AML-193 (cell line): Measurements from ENCODE around the gene TF.
"Not testable (repeated sequence)": the region's sequence is repeated elsewhere in the genome, so short reads cannot be mapped to it uniquely, and the experiment has no call there.

Experiments used
- DNase-seq, 2 experiments: peaks; one replicate each; lab custom pipeline; 2025; lab: John Stamatoyannopoulos, UW

The TF gene

GRCh38 chr3:133745981-133746711, at the start of gene TF:
Gene TF (plus strand): TSS chr3:133746393. CDS start chr3:133746441, 48 bp downstream.
- no peak for DNase-seq

DNA sequence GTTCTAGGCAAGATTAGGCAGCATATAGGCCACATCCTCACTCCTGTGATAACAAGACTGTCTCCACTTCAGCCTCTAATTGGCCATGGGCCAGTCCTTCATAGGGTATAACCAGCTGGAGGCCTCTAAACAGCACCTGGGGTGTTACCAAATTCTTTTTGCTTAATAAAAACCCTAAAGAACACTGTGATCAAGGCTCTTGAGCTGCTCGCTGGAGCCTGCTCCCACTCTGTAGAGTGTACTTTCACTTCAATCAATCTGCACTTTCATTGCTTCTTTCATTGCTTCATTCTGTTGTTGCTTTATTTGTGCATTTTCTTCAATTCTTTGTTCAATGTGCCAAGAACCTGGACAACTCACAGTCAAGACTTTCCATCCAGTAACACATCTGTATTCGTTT, 48.2 kb upstream of the TF start:
- no peak for DNase-seq

DNA sequence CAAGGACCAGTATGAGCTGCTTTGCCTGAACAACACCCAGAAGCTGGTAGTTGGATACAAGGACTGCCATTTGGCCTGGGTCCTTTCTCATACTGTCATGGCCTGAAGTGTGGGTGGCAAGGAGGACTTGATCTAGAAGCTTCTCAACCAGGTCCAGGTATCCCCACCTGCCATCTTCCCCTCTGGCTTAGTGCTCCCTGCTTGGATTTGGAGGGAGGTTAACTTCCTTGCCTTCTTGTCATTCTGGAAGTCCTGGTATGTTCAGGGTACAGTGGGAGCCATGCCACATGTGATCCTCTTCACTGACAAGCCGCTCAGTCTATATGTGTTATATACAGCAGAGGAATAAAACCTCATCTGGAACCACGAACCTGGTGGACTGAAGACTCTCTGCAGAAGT, 46.7 kb upstream of the TF start:
- DNase-seq, result no peak

GRCh38 chr3:133699903-133700302, 46.3 kb upstream of the TF start:
- no peak for DNase-seq

DNA sequence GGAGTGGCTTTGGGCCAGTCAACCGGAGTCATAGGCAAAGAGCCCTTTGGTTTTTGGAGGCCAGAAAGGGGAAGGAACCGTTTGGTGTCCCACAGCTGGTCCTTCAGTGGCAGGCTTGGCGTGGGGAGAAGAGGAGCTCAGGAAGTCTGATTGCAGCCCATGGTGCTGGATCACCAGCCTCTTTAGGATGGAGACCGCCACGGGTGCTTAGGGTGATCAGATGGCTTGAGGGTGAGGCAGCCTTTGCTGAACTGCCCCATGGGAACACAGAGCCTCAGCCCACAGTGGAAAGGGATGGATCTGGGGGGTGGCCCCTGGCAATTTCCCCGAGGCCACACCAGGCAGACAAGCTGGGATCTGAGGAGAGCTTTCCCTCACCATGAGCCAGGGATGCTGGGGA, 45.8 kb upstream of the TF start:
- no peak for DNase-seq

DNA sequence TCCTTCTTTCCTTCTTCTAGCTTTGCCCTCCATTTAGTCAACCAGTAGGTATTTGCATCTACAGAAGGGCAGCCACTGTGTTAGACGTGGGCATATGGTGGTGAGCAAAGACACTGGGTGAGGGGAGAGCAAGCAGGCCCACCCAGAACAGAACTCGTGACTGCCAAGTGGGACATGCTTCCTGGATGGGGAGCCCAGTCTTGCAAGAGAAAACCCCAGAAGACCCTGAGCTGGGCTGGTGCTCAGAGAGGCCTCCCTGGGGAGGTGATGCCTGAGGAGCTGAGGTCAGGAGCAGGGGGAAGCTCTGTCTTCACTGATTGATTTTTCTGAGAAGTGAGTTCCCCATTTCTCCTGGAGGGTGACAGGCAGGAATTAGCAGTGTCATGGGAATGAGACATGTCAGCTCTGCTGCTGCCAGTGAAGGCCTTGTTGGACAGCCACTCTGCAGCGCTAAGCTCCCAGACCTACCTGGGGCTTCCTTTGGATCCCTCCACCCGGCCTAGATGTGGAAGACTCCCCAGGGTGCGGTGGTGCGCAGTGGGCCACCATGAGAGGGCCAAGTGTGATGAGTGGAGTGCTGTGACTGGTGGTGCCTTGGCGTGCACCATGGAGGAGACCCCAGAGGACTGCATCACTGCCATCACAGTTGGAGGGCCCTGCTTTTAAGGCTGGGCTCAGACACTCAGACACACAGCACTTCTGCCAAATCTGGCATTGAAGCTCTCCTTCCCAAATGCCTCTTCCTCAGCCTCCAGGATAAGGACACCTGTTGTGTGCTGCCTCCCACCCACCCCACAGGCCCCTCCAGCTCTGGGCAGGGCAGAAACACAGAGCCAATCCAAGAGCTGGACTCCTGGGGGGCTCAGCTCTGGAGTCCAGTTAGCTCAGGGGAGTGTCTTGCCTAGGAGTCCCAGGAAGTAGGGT, 44.5 kb upstream of the TF start:
- DNase-seq, result no peak

GRCh38 chr3:133703915-133704314, 42.3 kb upstream of the TF start:
- no peak for DNase-seq

- no peak for DNase-seq
These were observed 40.2 kb upstream of the TF start for GRCh38 chr3:133706033-133706432.

- no peak for DNase-seq
These were observed 36.9 kb upstream of the TF start for GRCh38 chr3:133709139-133709750.

GRCh38 chr3:133711013-133711412, 35.2 kb upstream of the TF start:
- no peak for DNase-seq

DNA sequence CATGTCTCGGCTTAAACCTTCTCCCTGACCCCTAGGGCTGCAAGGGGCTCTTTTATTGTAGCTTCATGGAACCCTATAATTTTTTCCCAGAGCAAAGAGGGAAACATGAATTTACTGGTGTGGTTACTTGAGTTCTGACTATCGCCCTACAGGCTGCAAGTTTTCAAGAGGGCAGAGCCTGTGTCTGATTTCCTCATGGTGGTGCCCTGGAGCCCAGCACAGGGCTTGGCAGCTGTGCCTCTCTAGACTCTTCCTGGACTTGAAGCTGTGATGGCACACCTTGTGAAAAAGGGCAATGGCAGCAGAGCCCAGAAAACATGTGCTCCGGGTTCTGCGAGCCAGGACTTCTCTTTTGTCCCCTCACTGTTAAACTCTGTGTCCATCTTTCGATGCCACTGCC, 34.2 kb upstream of the TF start:
- no peak for DNase-seq

DNA sequence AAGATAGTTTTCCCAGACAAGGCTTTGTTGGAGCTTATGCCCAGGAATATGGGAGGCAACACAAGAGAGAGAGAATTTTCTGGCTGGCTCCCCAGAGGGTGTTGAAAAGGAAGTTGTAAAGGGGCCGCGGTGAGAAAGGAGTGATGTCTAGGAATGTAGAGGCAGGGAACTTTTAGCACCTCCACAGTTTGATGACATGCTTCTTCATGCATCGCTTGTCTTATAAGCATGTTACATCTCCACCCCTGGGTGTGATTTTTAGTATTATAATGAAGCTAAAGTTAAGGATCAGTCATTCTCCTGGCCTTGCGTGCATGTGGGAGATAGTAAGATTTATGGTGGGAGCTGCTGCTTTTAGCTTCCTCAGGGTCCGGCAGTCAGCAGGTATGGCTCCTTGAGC, 32.8 kb upstream of the TF start:
- no peak for DNase-seq

GRCh38 chr3:133717424-133717823, 28.8 kb upstream of the TF start:
- no peak for DNase-seq

- DNase-seq, result no peak
These were observed 23.3 kb upstream of the TF start for GRCh38 chr3:133722935-133723334.

GRCh38 chr3:133730993-133731392, 15.2 kb upstream of the TF start:
- DNase-seq, result no peak

DNA sequence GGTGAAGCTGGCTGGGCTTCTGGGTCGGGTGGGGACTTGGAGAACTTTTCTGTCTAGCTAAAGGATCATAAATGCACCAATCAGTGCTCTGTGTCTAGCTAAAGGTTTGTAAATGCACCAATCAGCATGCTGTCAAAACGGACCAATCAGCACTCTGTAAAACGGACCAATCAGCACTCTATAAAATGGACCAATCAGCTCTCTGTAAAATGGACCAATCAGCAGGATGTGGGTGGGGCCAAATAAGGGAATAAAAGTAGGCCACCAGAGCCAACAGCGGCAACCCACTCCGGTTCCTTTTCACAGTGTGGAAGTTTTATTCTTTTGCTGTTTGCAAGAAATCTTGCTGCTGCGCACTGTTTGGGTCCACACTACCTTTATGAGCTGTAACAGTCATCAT, 14.0 kb upstream of the TF start:
- DNase-seq, result not testable (repeated sequence)

DNA sequence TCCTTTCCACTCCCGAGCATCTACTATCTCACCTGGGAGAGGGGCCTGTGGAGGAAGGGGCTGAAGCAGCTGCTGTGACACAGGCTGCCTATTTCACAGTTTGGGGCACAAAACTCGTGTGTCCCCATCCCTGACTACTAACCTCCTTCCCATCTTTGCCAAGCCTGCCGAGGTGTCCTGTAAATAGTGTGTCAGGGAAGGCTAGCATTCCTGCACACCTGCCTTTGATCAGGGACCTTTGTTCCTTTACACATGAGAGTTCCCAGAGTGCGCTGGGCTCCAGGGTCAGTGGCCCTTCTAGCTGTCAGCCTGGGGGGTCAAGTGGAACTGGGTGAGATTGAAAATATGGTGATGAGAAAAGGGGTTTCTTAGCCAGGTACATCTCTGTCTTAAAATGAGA, 13.0 kb upstream of the TF start:
- no peak for DNase-seq

DNA sequence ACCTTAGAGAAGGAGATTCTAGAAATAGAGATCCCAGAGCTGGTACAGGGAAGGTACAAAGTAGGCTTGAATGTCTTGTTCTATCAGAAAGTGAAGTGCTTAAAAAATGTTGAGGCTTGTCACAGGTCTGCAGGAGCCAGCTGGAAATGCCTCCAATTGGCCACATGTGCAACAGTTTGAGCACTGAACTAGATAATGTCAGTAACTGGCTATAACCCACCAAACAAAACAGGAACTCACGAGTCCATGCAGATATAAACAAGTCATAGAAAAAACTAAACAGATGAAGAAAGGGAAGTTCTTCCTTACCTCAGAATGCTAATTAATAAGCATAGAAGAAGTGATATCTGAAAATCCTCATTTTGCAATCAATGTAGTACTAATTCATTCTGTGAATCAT, 11.9 kb upstream of the TF start:
- no peak for DNase-seq

- no peak for DNase-seq
These were observed 3.7 kb upstream of the TF start for GRCh38 chr3:133742351-133743091.

DNA sequence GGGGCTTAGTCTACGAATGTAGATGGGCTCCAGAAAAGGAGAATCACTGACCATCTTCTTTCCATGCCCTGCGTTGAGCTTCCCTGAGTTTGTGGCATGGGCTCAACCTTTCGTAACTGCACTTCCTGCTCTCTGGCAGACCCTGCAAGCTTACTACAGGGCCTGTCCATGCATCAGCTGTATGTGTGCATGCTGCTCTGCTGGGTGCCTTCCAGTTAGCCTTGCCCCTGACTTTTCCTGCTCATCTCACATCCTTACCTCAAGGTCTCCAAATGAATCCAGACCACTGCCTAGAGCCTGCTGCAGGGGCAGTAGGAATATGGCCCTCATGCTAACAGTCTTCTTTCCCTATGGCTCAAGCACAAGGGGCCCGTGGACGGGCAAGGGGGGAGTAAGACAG, 2.0 kb upstream of the TF start:
- no peak for DNase-seq

GRCh38 chr3:133745108-133745507, 1.1 kb upstream of the TF start:
- DNase-seq, result no peak

GRCh38 chr3:133746712-133747066, 496 bp downstream of the TF start:
- DNase-seq, result no peak
